Measurements from ENCODE around the gene SAMD7. TPM values are rescaled to one million over a fixed set of nuclear protein-coding genes. Genes with fewer than 3 reads are reported as not detected.
A peak's percentile ranks its signal among the peaks of the same experiment; 100 is the strongest.

Gene SAMD7
- total RNA-seq, 1 donor: not detected

DNA sequence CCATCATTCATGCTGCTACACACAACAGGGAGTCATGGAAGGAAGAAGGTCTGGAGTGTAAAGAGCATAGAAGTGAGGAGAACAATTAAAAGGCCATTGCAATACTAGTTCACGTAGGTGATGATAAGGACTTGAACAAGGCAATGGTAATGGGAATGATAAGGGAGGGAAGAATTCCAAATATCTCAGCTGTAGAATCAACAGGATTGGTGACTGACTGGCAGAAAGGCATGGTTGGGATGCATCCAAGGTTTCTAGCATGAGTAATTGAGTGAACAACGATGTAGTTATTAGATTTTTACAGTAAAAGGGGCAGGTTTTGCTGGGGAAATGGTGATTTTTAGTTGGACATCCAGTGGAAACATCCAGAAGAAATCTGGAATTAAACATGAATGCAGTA lies 52.8 kb downstream of the SAMD7 start:
- DNase-seq (ENCODE audit: low read depth in 2 of 3, low spot score in 2 of 3): no peak

GRCh38 chr3:169965562-169966427 lies 54.4 kb downstream of the SAMD7 start:
- DNase-seq (ENCODE audit: low read depth in 2 of 3, low spot score in 2 of 3): no peak

- DNase-seq (ENCODE audit: low read depth in 2 of 3, low spot score in 2 of 3): peak; percentile 90 to 96 (median 96)
These were observed 55.1 kb downstream of the SAMD7 start, which contains the start of gene SEC62 for GRCh38 chr3:169966428-169966950. Gene SEC62 (plus strand): TSS chr3:169966807. CDS start chr3:169966823, 16 bp downstream.

DNA sequence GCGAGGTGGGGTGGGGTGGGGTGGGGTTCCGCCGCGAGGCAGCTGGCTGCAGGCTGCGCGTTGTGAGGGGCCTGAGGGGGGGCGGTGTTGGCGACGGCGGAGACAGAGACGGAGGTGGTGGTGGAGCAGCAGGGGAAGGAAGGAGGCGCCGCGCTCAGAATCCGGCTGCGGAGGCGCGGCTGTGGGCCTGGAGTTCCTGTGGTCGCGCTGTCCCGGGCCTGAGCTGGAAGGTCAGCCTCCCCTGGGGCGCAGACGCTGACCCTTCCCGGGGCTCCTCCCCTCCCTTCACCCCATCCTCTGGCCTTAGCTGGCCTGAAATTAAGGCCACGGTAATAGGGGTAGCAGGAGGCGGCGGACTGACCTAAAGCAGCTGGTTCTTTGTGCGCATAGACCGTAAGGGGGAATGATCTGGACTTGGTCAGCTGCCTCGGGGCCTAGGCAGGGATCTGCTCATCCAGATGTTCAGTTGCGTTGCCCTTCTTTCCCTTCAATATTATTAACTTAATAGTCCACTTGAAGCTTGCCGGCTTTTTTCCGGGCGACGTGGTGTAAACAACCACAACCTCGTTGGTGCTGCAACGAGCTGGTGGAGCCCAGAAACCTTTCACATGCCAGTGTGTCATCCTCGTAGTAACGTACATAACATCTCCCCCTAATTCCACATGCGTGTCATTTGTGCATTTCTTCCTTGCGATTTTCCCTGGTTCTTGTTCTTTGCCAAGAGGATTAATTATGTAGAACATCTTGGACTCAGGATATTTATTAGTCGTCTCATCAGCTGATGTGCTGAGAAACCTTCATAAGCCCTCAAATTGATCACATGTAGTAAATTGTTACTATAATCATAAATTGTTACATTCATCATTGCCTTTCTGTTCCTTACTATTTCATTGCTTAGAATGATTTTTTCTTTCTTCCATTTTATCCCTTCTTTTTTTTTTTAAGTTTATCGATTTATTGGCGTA lies 55.9 kb downstream of the SAMD7 start:
- DNase-seq (ENCODE audit: low read depth in 2 of 3, low spot score in 2 of 3): peak; percentile 10 to 47 (median 38)

- no peak for DNase-seq (ENCODE audit: low read depth in 2 of 3, low spot score in 2 of 3)
These were observed 57.0 kb downstream of the SAMD7 start for GRCh38 chr3:169968224-169968885.

DNA sequence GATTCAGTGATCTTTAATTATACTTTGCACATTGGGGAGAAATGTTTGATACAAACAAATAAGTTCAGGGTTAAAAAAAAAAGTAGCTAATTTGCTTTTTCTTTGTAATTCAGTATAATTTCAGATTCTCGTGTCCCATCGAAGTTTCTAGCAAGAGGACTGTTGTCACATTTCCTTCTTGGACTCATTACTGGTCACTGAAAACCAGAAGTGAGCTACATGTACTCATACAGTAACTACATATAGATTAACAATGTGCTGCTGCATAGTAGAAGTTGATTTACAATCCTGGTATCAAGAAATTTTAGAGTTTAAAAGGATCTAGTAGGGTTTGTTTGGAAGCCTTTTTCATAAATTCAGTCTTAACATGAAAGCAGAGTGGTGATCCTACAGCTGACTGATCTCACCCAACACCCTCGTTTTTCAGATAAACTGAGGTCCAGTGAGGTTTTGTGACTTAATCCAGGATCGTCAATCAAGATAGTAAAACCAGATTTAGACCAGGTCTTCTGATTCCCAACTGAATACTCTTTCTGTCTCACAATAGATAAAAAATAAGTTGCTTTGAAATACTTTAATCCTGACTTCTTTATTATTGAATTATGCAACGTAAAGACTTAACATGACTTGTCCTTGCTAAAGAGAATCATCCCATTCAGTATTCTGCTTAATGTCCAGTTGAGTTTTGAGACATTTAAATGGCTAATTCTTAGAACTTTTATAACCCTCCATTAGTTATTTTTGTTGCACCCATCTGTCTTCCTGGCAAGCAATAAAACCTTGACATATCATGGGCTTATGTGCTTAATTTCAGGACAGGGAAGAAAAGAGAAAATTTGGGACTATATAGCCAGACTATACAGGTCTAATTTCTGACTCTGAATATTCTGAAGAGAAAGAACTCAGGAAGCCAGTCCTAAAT lies 58.1 kb downstream of the SAMD7 start:
- no peak for DNase-seq (ENCODE audit: low read depth in 2 of 3, low spot score in 2 of 3)

- DNase-seq (ENCODE audit: low read depth in 2 of 3, low spot score in 2 of 3): no peak
These were observed 59.5 kb downstream of the SAMD7 start for GRCh38 chr3:169970847-169971246.

DNA sequence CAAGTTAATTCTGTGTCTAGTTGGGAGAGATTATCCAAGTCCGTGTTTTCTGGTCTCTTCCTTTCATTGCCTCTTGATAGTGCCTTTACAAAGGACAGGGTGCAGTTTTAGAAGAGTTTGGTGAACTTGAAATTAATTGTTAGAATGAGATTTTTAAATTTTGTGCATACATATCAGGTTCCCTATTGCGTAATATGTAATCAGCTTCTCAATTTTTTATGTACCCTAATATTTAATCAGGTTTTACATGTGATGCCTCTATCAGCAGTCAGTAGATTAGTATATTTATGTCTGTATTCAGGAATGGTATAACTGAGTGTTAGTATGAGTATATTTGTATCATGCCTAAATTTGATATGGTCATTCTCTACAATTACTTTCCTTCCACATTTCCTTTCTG lies 60.1 kb downstream of the SAMD7 start:
- no peak for DNase-seq (ENCODE audit: low read depth in 2 of 3, low spot score in 2 of 3)

- DNase-seq (ENCODE audit: low read depth in 2 of 3, low spot score in 2 of 3): no peak
These were observed 68.7 kb downstream of the SAMD7 start for GRCh38 chr3:169980055-169980454.

DNA sequence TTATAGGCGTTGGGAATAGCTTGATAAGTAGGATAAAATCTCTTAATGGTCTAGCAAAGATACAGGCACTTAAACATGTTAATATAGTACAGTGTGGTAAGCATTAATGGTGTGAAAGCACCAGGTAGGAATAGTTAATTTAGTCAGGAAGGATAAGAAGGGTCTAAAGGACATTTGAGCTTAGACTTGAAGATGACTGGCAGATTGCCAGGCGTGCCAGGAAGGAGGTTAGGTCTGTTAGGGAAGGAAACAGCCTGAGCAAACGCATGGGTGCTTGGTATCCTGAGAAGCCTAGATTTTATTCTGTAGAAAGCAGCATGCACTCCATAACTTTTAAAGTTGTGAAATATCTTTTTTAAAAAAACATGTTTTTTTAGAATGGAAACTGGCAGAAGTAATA lies 72.9 kb downstream of the SAMD7 start:
- peak in 2 of 3 donors; percentile 22 to 40 for DNase-seq (ENCODE audit: low read depth in 2 of 3, low spot score in 2 of 3)

Other genes with a start within 250 kb of the SAMD7 start
- gene MECOM, start 247.9 kb upstream of the SAMD7 start, total RNA-seq: 27.7 TPM
- 149 TPM for gene TERC, start 146.5 kb upstream of the SAMD7 start, total RNA-seq
- gene ACTRT3, start 142.0 kb upstream of the SAMD7 start, total RNA-seq: 2.4 TPM
- 13.5 TPM for gene MYNN, start 138.2 kb upstream of the SAMD7 start, total RNA-seq
- gene LRRIQ4, start 98.7 kb upstream of the SAMD7 start, total RNA-seq: under 0.01 TPM
- gene LRRC34, start 98.7 kb upstream of the SAMD7 start, total RNA-seq: 6.7 TPM
- gene LRRC31, start 41.6 kb upstream of the SAMD7 start, total RNA-seq: not detected
- gene SEC62, start 55.2 kb downstream of the SAMD7 start, total RNA-seq: 11.3 TPM
- gene GPR160, start 126.4 kb downstream of the SAMD7 start, total RNA-seq: 1.6 TPM